Right lobe of liver (tissue), 6 donors: ENCODE measurements around the gene TSPAN12. TPM values are rescaled to one million over a fixed set of nuclear protein-coding genes. Genes with fewer than 3 reads are reported as not detected.

ENCODE experiments used
- ATAC-seq, 4 donors: fragments of 200-7000 bp; cut with Tn5 transposase; one replicate each; pipeline ENCODE4 v1.9.1; 2020; ENCODE audit warnings: mild to moderate bottlenecking in 4 of 4, moderate library complexity in 4 of 4
- DNase-seq, 3 donors: peaks; one replicate each; pipeline ENCODE4 v3.0.0-alpha.2; 2020
- H3K27ac ChIP-seq, 3 donors: fragments of 200-600 bp; one replicate each; pipeline ENCODE4 v1.8.0; 2022
- H3K27me3 ChIP-seq, 2 donors: fragments of 200-600 bp; one replicate each; pipeline ENCODE4 v1.8.0; 2022
- H3K36me3 ChIP-seq, 4 donors: fragments of 200-600 bp; sonication (generic) in 1 of 4; one replicate each; pipeline versions ENCODE4 v1.5.1 to v1.8.0; 2017 to 2022; ENCODE audit warnings: control low read depth in 1 of 4
- H3K4me1 ChIP-seq, 4 donors: fragments of 200-600 bp; sonication (generic) in 1 of 4; one replicate each; pipeline versions ENCODE4 v1.5.1 to v1.8.0; 2017 to 2022; ENCODE audit warnings: control low read depth in 1 of 4
- H3K4me3 ChIP-seq, 3 donors: fragments of 200-600 bp; one replicate each; pipeline ENCODE4 v1.8.0; 2022
- H3K9me3 ChIP-seq, 4 donors: fragments of 200-600 bp; sonication (generic) in 1 of 4; one replicate each; pipeline versions ENCODE4 v1.5.1 to v1.8.0; 2017 to 2022; ENCODE audit warnings: control low read depth in 1 of 4
- POLR2A ChIP-seq: fragments of 450-650 bp; IDR thresholded peaks from one replicate; pipeline ENCODE4 v1.6.1; 2017; ENCODE audit warnings: antibody characterized with exemption, mild to moderate bottlenecking
- WGBS: methylation state at CpG from one replicate; pipeline ENCODE4 v1.1.6; 2018; ENCODE audit warnings: low coverage, low lambda C conversion rate; ENCODE audit not compliant: insufficient coverage; ENCODE audit errors: missing lambda C conversion rate; 5-methylcytosine and 5-hydroxymethylcytosine counted together
- intact Hi-C, 2 donors: fragments of 100-400 bp; cut with DNase I; formaldehyde crosslinking; loops; one replicate each; pipeline versions ENCODE4 v1.11.2 to v1.14.1; 2022
- total RNA-seq, 6 experiments: library from RNA; depleted of rRNA in 2 of 6; stranded (reverse); fragments of >200 nt in 2 of 6; fragmentation: NEBNext Ultra II Directional in 3 of 6; extraction: Animal tissue kit (Norgen Biotek cat#: 25700) in 3 of 6; gene quantifications; one replicate each; pipeline versions ENCODE4 v1.1.0 to v1.2.4, GENCODE V29; 2016 to 2023
- TF ChIP-seq, protein P1 (sequence below), 4 donors: fragments of 200-600 bp in 3 of 4; fragments of 450-650 bp in 1 of 4; IDR thresholded peaks; one replicate each; pipeline versions ENCODE4 v1.5.1 to v1.8.0; 2016 to 2022; ENCODE audit warnings: antibody characterized with exemption in 4 of 4, mild to moderate bottlenecking in 2 of 4
- donor health status: DM: no; HTN: yes; CAD: no.
- donor health status: DM: no; HTN: no; CAD: no.
- donor health status: DM: no; HTN: no; CAD: no.
- donor health status: DM: no; HTN: yes; CAD: no.
- donor health status: DM: no; HTN: yes; CAD: no.

Gene TSPAN12
- total RNA-seq, 6 experiments from 2014 or later, result 10.7 to 14.4 (median 12.6) TPM

DNA sequence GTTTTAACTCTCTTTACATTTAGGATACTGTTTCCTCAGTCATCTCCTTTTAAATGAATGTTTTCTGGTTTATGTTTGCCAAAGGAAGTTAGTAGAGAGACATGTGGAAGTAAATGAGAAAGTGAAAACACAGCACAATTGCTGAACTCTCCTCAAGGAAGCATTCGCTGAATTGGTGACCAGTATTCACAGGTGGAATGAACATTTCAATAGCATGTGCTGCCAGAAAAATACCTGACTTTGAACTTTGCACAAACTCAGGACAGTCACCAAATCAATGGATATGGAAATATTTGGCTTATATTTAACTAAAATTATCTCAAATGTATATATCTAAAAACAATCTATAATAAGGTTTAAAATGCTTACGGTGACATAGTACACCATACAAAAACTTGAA lies 28.5 kb downstream of the TSPAN12 start:
- Histone ChIP-seq H3K9me3 (no peaks in the 10 kb centered on the region), H3K27me3 (no peaks in the 10 kb centered on the region), H3K27ac (peak overlapping the region; percentile 1 to 38 (median 14)), H3K4me1 (peaks cover 0 to 26% (median 0%) of the 10 kb centered on the region in 4 donors), H3K4me3 (peak overlapping the region in 2 of 3 donors; percentile 1 to 31), H3K36me3 (no peaks in the 10 kb centered on the region)
- TF ChIP-seq, protein P1, sequence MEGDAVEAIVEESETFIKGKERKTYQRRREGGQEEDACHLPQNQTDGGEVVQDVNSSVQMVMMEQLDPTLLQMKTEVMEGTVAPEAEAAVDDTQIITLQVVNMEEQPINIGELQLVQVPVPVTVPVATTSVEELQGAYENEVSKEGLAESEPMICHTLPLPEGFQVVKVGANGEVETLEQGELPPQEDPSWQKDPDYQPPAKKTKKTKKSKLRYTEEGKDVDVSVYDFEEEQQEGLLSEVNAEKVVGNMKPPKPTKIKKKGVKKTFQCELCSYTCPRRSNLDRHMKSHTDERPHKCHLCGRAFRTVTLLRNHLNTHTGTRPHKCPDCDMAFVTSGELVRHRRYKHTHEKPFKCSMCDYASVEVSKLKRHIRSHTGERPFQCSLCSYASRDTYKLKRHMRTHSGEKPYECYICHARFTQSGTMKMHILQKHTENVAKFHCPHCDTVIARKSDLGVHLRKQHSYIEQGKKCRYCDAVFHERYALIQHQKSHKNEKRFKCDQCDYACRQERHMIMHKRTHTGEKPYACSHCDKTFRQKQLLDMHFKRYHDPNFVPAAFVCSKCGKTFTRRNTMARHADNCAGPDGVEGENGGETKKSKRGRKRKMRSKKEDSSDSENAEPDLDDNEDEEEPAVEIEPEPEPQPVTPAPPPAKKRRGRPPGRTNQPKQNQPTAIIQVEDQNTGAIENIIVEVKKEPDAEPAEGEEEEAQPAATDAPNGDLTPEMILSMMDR (IDR thresholded peaks at IDR 0.05), result no peak
- no peak for TF ChIP-seq POLR2A
- intact Hi-C loops, result no loop called here
- 28% methylated on average over 2 of the region's 2 CpGs for WGBS
- no peak for DNase-seq
- ATAC-seq, result peak; percentile 88 to 90 (median 88)

DNA sequence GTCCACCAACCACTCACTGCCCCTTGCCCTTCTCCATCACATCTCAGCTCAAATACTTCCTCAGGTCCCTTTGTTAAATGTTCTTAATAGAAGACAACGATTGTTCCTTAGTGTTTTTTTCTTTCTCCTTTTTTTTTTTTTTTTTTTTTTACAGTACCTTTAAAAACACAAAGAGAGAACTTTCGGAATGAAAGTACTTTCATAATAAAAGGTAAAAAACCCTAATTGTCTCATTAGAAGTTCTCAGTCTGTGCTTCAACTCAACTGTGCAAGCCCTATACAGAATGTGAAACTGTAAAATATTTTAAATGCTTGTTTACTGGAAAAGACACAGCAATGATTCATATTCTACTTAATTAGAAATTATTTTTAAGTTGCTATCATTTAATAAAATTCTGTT lies 29.4 kb downstream of the TSPAN12 start:
- no peak for TF ChIP-seq POLR2A
- TF ChIP-seq, protein P1 (IDR thresholded peaks at IDR 0.05), result no peak
- Histone ChIP-seq H3K27me3 (no peaks in the 10 kb centered on the region), H3K27ac (peak overlapping the region in 1 of 3 donors; percentile 1), H3K4me3 (no peak overlapping the region), H3K36me3 (no peaks in the 10 kb centered on the region), H3K4me1 (peaks cover 0 to 26% (median 0%) of the 10 kb centered on the region in 4 donors), H3K9me3 (no peaks in the 10 kb centered on the region)
- ATAC-seq (no peak), DNase-seq (no peak)
- WGBS, result 25% methylated on average over 2 of the region's 2 CpGs
- intact Hi-C loops, result no loop called here

DNA sequence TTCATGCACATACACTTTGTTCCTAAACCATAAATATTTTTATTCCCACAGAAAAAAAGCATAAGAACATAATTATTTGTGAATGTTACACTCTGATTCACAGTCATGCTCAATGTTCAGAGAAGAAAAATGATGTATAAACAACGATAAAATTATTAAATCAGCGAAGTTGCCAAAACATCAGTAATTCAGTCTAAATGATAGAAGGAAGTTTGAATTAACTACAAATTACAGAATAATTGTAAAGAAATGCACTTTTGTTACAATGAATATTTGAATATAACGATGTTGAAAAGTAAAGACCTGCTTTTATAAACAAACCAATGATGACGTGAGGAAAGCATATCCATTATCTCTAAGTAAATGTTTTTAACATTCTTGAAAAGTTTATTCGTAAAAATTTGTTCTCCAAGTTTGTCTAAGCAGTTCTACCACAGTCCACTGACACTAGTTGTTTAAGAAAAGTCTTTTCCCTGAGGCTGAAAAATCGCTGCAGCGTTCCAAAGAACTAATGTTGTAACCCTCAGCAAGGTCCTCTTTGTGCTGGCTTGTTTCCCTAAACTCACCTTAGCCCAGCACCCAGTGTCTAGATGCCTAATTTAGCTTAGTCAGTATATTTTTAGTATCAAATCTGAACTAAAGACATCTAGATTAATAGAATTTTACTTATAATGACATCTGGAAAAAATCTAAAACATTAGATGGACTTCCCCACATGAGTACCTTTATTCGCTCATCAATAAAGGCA lies 30.4 kb downstream of the TSPAN12 start:
- ATAC-seq, result peak; percentile 66 to 82 (median 76)
- H3K27ac ChIP-seq, result peak overlapping the region in 1 of 3 donors; percentile 6
- no peak overlapping the region for H3K4me3 ChIP-seq
- peak in 1 of 3 donors; percentile 57 for DNase-seq
- no peaks in the 10 kb centered on the region for H3K9me3 ChIP-seq
- H3K4me1 ChIP-seq, result peaks cover 0 to 26% (median 0%) of the 10 kb centered on the region in 4 donors
- intact Hi-C loops, result no loop called here
- H3K36me3 ChIP-seq, result no peaks in the 10 kb centered on the region
- no peaks in the 10 kb centered on the region for H3K27me3 ChIP-seq
- WGBS, result 41% methylated on average over 8 of the region's 8 CpGs
- TF ChIP-seq POLR2A, result no peak
- TF ChIP-seq, protein P1 (IDR thresholded peaks at IDR 0.05), result no peak

DNA sequence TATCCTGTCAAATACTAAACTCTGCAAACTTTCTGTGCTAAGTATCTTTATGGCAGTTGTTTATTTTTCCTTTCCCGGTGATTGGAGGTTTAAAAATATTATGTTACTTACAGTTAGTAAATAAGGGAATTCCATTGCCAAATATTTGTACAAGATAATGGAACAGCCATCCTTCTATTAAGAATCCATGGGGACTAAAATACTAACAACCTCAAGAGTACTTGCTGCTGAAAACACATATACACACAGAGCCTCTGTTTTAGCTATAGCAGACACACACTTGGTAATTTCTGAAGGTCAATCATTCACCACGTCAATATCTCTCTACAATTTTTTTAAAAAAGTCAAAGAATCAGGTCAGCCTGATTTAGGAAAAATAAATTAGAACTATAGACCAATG lies 32.4 kb downstream of the TSPAN12 start:
- 15% methylated on average over 2 of the region's 2 CpGs for WGBS
- no peak for TF ChIP-seq POLR2A
- TF ChIP-seq, protein P1 (IDR thresholded peaks at IDR 0.05), result no peak
- intact Hi-C loops, result no loop called here

More for the DNA sequence above, 32.4 kb downstream of the TSPAN12 start:
- no peak for DNase-seq
- Histone ChIP-seq H3K27me3 (no peaks in the 10 kb centered on the region), H3K36me3 (no peaks in the 10 kb centered on the region), H3K4me1 (peaks cover 0 to 26% (median 0%) of the 10 kb centered on the region in 4 donors), H3K9me3 (no peaks in the 10 kb centered on the region), H3K4me3 (no peak overlapping the region), H3K27ac (no peak overlapping the region)
- peak in 2 of 4 donors; percentile 16 to 27 for ATAC-seq
